Transverse colon (tissue), 4 donors: ENCODE results near the gene GABBR2. TPM values are rescaled to one million over a fixed set of nuclear protein-coding genes. Genes with fewer than 3 reads are reported as not detected.

Experiments
- DNase-seq: peaks from one replicate; pipeline ENCODE4 v3.0.0-alpha.2; 2019
- H3K27ac ChIP-seq, 4 donors: fragments of 200-600 bp; sonication (generic); 2 replicates each; pipeline ENCODE4 v1.5.1; 2016 to 2018; ENCODE audit warnings: inconsistent platforms in 4 of 4
- H3K27me3 ChIP-seq: fragments of 200-600 bp; sonication (generic); 2 replicates; pipeline ENCODE4 v1.5.1; 2017; ENCODE audit warnings: inconsistent platforms
- H3K36me3 ChIP-seq, 4 donors: fragments of 200-600 bp; sonication (generic); 2 replicates each; pipeline ENCODE4 v1.5.1; 2017 to 2019; ENCODE audit warnings: inconsistent platforms in 4 of 4
- H3K4me1 ChIP-seq, 4 donors: fragments of 200-600 bp; sonication (generic); 2 replicates each; pipeline ENCODE4 v1.5.1; 2017 to 2020; ENCODE audit warnings: inconsistent platforms in 4 of 4
- H3K4me3 ChIP-seq, 4 donors: fragments of 200-600 bp; sonication (generic); 1 replicate in 1 of 4; 2 replicates in 3 of 4; pipeline versions ENCODE4 v1.5.1 to v1.6.1; 2017 to 2019; ENCODE audit warnings: inconsistent platforms in 4 of 4
- H3K9me3 ChIP-seq, 2 donors: fragments of 200-600 bp; sonication (generic); 2 replicates each; pipeline ENCODE4 v1.5.1; 2017 to 2019; ENCODE audit warnings: inconsistent platforms in 2 of 2
- CTCF ChIP-seq, 5 experiments: fragments of 200-600 bp in 3 of 5; fragments of 450-650 bp in 2 of 5; sonication (generic) in 3 of 5; IDR thresholded peaks; 1 replicate in 2 of 5; 2 replicates in 3 of 5; pipeline ENCODE4 v1.5.1; 2016 to 2017; ENCODE audit warnings: antibody characterized with exemption in 5 of 5, inconsistent platforms in 3 of 5, mild to moderate bottlenecking in 2 of 5, moderate library complexity in 1 of 5
- EP300 ChIP-seq: sonication (generic); formaldehyde crosslinking; IDR thresholded peaks from one replicate; pipeline ENCODE4 v1.6.1; 2017; ENCODE audit warnings: antibody characterized with exemption, low read depth
- POLR2A ChIP-seq: fragments of 450-650 bp; IDR thresholded peaks from one replicate; pipeline ENCODE4 v1.6.1; 2016; ENCODE audit warnings: antibody characterized with exemption, mild to moderate bottlenecking, moderate library complexity
- POLR2AphosphoS5 ChIP-seq, 3 donors: sonication (generic); formaldehyde crosslinking; IDR thresholded peaks; one replicate each; pipeline ENCODE4 v1.6.1; 2016; ENCODE audit warnings: antibody characterized with exemption in 3 of 3
- WGBS, 2 donors: methylation state at CpG; one replicate each; pipeline ENCODE4 v1.1.5; 2018; ENCODE audit warnings: low coverage in 1 of 2; 5-methylcytosine and 5-hydroxymethylcytosine counted together
- in situ Hi-C, 4 donors: fragments of 200-750 bp; cut with MboI; loops; one replicate each; pipeline versions ENCODE4 v1.15.0 to v1.15.1; 2017; ENCODE audit warnings: low sequenced_read_pairs in 3 of 4, low pct_ligation_motif_present in 1 of 4, low pct_unique_long_range_greater_than_20kb in 1 of 4
- intact Hi-C: fragments of 100-400 bp; cut with DNase I; formaldehyde crosslinking; loops from one replicate; pipeline ENCODE4 v1.15.1; 2023; ENCODE audit warnings: low total_unique reads
- total RNA-seq, 4 donors: library from RNA; depleted of rRNA; stranded (reverse); fragments of >200 nt; gene quantifications; one replicate each; pipeline ENCODE4 v1.1.0, GENCODE V29; 2016

Gene GABBR2
- total RNA-seq, 4 donors from 2014 or later = not detected

GRCh38 chr9:98652302-98652701 is 56.4 kb downstream of the GABBR2 start:
- H3K9me3 ChIP-seq = no peaks in the 10 kb centered on the region
- H3K27me3 ChIP-seq = peaks cover 2% of the 10 kb centered on the region
- TF ChIP-seq EP300 = no peak
- TF ChIP-seq CTCF (IDR thresholded peaks at IDR 0.05) = no peak
- no peak for TF ChIP-seq POLR2AphosphoS5 (IDR thresholded peaks at IDR 0.05)
- TF ChIP-seq POLR2A = no peak
- no peak for DNase-seq
- no peaks in the 10 kb centered on the region for H3K4me1 ChIP-seq
- intact Hi-C loops (no loop called here), in situ Hi-C loops (no loop called here)
- H3K36me3 ChIP-seq = no peaks in the 10 kb centered on the region
- no peak overlapping the region for H3K27ac ChIP-seq
- 87 to 93% methylated on average over 2 to 3 of the region's 3 CpGs for WGBS, 2 donors
- H3K4me3 ChIP-seq = no peak overlapping the region

- TF ChIP-seq EP300 (no peak), CTCF (IDR thresholded peaks at IDR 0.05) (no peak), POLR2AphosphoS5 (IDR thresholded peaks at IDR 0.05) (no peak), POLR2A (no peak)
- no peak for DNase-seq
- Histone ChIP-seq H3K9me3 (no peaks in the 10 kb centered on the region), H3K4me3 (no peak overlapping the region), H3K27me3 (peaks cover 2% of the 10 kb centered on the region), H3K36me3 (no peaks in the 10 kb centered on the region), H3K27ac (no peak overlapping the region), H3K4me1 (no peaks in the 10 kb centered on the region)
- WGBS, 2 donors = 90 to 100% methylated on average over 1 to 10 of the region's 10 CpGs
- intact Hi-C loops (no loop called here), in situ Hi-C loops (no loop called here)
These were observed 61.5 kb downstream of the GABBR2 start for GRCh38 chr9:98647236-98647635.

GRCh38 chr9:98644011-98644410 is 64.7 kb downstream of the GABBR2 start:
- intact Hi-C loops (no loop called here), in situ Hi-C loops (no loop called here)
- WGBS, 2 donors = 83 to 100% methylated on average over 3 to 4 of the region's 4 CpGs

GRCh38 chr9:98642661-98643312 is 65.9 kb downstream of the GABBR2 start:
- Histone ChIP-seq H3K36me3 (no peaks in the 10 kb centered on the region), H3K27me3 (no peaks in the 10 kb centered on the region), H3K4me3 (no peak overlapping the region), H3K9me3 (no peaks in the 10 kb centered on the region), H3K4me1 (no peaks in the 10 kb centered on the region), H3K27ac (no peak overlapping the region)
- intact Hi-C loops = no loop called here
- in situ Hi-C loops = no loop called here
- no peak for TF ChIP-seq EP300
- TF ChIP-seq POLR2A = no peak
- no peak for TF ChIP-seq POLR2AphosphoS5 (IDR thresholded peaks at IDR 0.05)
- no peak for TF ChIP-seq CTCF (IDR thresholded peaks at IDR 0.05)
- 58 to 79% methylated on average over 2 to 10 of the region's 10 CpGs for WGBS, 2 donors
- no peak for DNase-seq

More at GRCh38 chr9:98644011-98644410, 64.7 kb downstream of the GABBR2 start:
- no peak for TF ChIP-seq POLR2AphosphoS5 (IDR thresholded peaks at IDR 0.05)
- Histone ChIP-seq H3K4me1 (no peaks in the 10 kb centered on the region), H3K4me3 (no peak overlapping the region), H3K9me3 (no peaks in the 10 kb centered on the region), H3K36me3 (no peaks in the 10 kb centered on the region), H3K27ac (no peak overlapping the region), H3K27me3 (no peaks in the 10 kb centered on the region)
- DNase-seq = no peak

GRCh38 chr9:98641695-98642094 is 67.0 kb downstream of the GABBR2 start:
- in situ Hi-C loops (no loop called here), intact Hi-C loops (no loop called here)
- TF ChIP-seq CTCF (IDR thresholded peaks at IDR 0.05) (no peak), POLR2AphosphoS5 (IDR thresholded peaks at IDR 0.05) (no peak), EP300 (no peak), POLR2A (no peak)
- no peaks in the 10 kb centered on the region for H3K4me1 ChIP-seq
- DNase-seq = no peak
- H3K9me3 ChIP-seq = no peaks in the 10 kb centered on the region
- H3K27me3 ChIP-seq = no peaks in the 10 kb centered on the region
- H3K27ac ChIP-seq = no peak overlapping the region
- 82% methylated on average over 10 of the region's 10 CpGs; no CpG with 5 or more reads in 1 of the 2 donors for WGBS, 2 donors
- H3K36me3 ChIP-seq = no peaks in the 10 kb centered on the region
- H3K4me3 ChIP-seq = no peak overlapping the region
